PFSK-1 (cell line): Measurements from ENCODE around the gene MYO7B.

Source experiments
- FOXP2 ChIP-seq: optimal IDR thresholded peaks from 2 replicates; pipeline ENCODE3; 2011; ENCODE audit warnings: borderline replicate concordance, control low read depth, inconsistent platforms; ENCODE audit not compliant: insufficient read depth; ENCODE audit errors: extremely low read length, extremely low read depth
- POLR2AphosphoS5 ChIP-seq: IDR thresholded peaks from 2 replicates; pipeline ENCODE4 v1.6.1; 2012; ENCODE audit warnings: low read depth, mild to moderate bottlenecking, control low read depth, low read length, moderate library complexity
- SIN3A ChIP-seq: IDR thresholded peaks from 2 replicates; pipeline ENCODE4 v1.6.1; 2012; ENCODE audit warnings: mild to moderate bottlenecking, low read length, moderate library complexity, borderline replicate concordance; ENCODE audit not compliant: insufficient read depth
- TAF1 ChIP-seq: IDR thresholded peaks from 2 replicates; pipeline ENCODE4 v1.6.1; 2012; ENCODE audit warnings: low read length, control low read depth, borderline replicate concordance; ENCODE audit not compliant: insufficient read depth
- TF ChIP-seq, protein P1 (sequence below), 2 experiments: IDR thresholded peaks; 2 replicates each; pipeline versions ENCODE4 v1.6.1 to v1.8.0; 2011 to 2012; ENCODE audit warnings: low read depth in 2 of 2, low read length in 2 of 2, control low read depth in 1 of 2, inconsistent platforms in 1 of 2, mild to moderate bottlenecking in 1 of 2, moderate library complexity in 1 of 2; ENCODE audit not compliant: insufficient read depth in 1 of 2

DNA sequence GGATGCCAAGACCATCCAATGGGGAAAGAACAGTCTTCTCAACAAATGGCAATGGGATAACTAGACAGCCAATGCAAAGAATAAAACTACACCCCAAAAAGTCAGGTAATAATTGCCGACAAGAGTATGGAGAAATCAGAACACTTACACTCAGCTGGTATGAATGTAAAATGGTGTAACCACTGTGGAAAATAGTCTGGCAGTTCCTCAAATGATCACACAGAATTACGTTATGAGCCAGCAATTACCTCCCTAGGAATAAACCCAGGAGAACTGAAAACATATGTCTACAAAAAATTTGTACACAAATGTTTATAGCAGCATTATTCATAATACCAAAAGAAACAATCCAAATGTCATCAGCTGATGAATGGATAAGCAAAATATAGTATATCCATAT, 18.0 kb upstream of the MYO7B start:
- TF ChIP-seq POLR2AphosphoS5 (no peak), TAF1 (no peak), FOXP2 (no peak), SIN3A (no peak)
- TF ChIP-seq, protein P1, sequence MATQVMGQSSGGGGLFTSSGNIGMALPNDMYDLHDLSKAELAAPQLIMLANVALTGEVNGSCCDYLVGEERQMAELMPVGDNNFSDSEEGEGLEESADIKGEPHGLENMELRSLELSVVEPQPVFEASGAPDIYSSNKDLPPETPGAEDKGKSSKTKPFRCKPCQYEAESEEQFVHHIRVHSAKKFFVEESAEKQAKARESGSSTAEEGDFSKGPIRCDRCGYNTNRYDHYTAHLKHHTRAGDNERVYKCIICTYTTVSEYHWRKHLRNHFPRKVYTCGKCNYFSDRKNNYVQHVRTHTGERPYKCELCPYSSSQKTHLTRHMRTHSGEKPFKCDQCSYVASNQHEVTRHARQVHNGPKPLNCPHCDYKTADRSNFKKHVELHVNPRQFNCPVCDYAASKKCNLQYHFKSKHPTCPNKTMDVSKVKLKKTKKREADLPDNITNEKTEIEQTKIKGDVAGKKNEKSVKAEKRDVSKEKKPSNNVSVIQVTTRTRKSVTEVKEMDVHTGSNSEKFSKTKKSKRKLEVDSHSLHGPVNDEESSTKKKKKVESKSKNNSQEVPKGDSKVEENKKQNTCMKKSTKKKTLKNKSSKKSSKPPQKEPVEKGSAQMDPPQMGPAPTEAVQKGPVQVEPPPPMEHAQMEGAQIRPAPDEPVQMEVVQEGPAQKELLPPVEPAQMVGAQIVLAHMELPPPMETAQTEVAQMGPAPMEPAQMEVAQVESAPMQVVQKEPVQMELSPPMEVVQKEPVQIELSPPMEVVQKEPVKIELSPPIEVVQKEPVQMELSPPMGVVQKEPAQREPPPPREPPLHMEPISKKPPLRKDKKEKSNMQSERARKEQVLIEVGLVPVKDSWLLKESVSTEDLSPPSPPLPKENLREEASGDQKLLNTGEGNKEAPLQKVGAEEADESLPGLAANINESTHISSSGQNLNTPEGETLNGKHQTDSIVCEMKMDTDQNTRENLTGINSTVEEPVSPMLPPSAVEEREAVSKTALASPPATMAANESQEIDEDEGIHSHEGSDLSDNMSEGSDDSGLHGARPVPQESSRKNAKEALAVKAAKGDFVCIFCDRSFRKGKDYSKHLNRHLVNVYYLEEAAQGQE (IDR thresholded peaks at IDR 0.05; ENCODE audit: insufficient read depth in 1 of 2, low read depth in 2 of 2, low read length in 2 of 2): no peak
